Smooth muscle cell (in vitro differentiated cells): Measurements from ENCODE around the gene ZFAND2A. TPM values are rescaled to one million over a fixed set of nuclear protein-coding genes. Genes with fewer than 3 reads are reported as not detected.

ENCODE experiments used
- DNase-seq: peaks from one replicate; lab custom pipeline; 2025; ENCODE audit not compliant: unreplicated experiment; lab: John Stamatoyannopoulos, UW
- H2AFZ ChIP-seq: fragments of 200-600 bp; sonication (generic); 2 replicates; pipeline ENCODE4 v1.6.0; 2016; ENCODE audit warnings: antibody characterized with exemption, low read depth, mild to moderate bottlenecking
- H3F3A ChIP-seq: fragments of 200-600 bp; sonication (generic); 2 replicates; pipeline ENCODE4 v1.6.0; 2017; ENCODE audit warnings: antibody characterized with exemption, low read depth
- H3K27ac ChIP-seq: fragments of 200-600 bp; sonication (generic); 2 replicates; pipeline ENCODE4 v1.5.1; 2016; ENCODE audit warnings: low read depth, mild to moderate bottlenecking
- H3K27me3 ChIP-seq: fragments of 200-600 bp; sonication (generic); 2 replicates; pipeline ENCODE4 v1.6.1; 2016; ENCODE audit warnings: low read depth, mild to moderate bottlenecking
- H3K36me3 ChIP-seq: fragments of 200-600 bp; sonication (generic); 2 replicates; pipeline ENCODE4 v1.5.1; 2016; ENCODE audit warnings: low read depth
- H3K4me1 ChIP-seq: fragments of 200-600 bp; sonication (generic); 2 replicates; pipeline ENCODE4 v1.5.1; 2016; ENCODE audit warnings: low read depth
- H3K4me2 ChIP-seq: fragments of 200-600 bp; sonication (generic); 2 replicates; pipeline ENCODE4 v1.6.0; 2016; ENCODE audit warnings: mild to moderate bottlenecking
- H3K4me3 ChIP-seq: fragments of 200-600 bp; sonication (generic); 2 replicates; pipeline ENCODE4 v1.5.1; 2016; ENCODE audit warnings: mild to moderate bottlenecking
- H3K79me2 ChIP-seq: fragments of 200-600 bp; sonication (generic); 2 replicates; pipeline ENCODE4 v1.6.0; 2016; ENCODE audit warnings: low read depth, mild to moderate bottlenecking
- H3K9ac ChIP-seq: fragments of 200-600 bp; sonication (generic); 2 replicates; pipeline ENCODE4 v1.6.0; 2016; ENCODE audit warnings: low read depth
- H3K9me3 ChIP-seq: fragments of 200-600 bp; sonication (generic); replicated peaks from 2 replicates; pipeline ENCODE4 v1.5.1; 2016; ENCODE audit warnings: low read depth
- H4K20me1 ChIP-seq: fragments of 200-600 bp; sonication (generic); 2 replicates; pipeline ENCODE4 v1.6.0; 2016; ENCODE audit warnings: low read depth
- CTCF ChIP-seq: fragments of 200-600 bp; sonication (generic); IDR thresholded peaks from 2 replicates; pipeline ENCODE4 v1.5.1; 2017; ENCODE audit warnings: borderline replicate concordance, mild to moderate bottlenecking, antibody characterized with exemption; ENCODE audit not compliant: insufficient read depth, poor library complexity, severe bottlenecking
- WGBS: methylation state at CpG from one replicate; pipeline ENCODE4 v1.1.7; 2016; ENCODE audit warnings: low lambda C conversion rate; 5-methylcytosine and 5-hydroxymethylcytosine counted together
- polyA plus RNA-seq: library from polyadenylated mRNA; unstranded; fragments of >200 nt; fragmentation: Nextera tagmentation; extraction: Ambion mirVana; gene quantifications from 2 replicates; pipeline ENCODE4 v1.2.1, GENCODE V29; 2016
- total RNA-seq: library from RNA; depleted of rRNA; stranded (reverse); fragments of >200 nt; gene quantifications from 2 replicates; pipeline ENCODE4 v1.2.3, GENCODE V29; 2014

ZFAND2A gene
- total and polyA plus RNA-seq, 2 experiments from 2014 or later = 16.2 to 29.9 TPM

- no peaks in the 10 kb centered on the region for H3K27me3 ChIP-seq
- H3K79me2 ChIP-seq = peaks cover 35% of the 10 kb centered on the region
- WGBS = 90% methylated on average over 11 of the region's 11 CpGs
- H3F3A ChIP-seq = no peaks in the 10 kb centered on the region
- H2AFZ ChIP-seq = no peak overlapping the region
- H3K9me3 ChIP-seq = no peaks in the 10 kb centered on the region
- H3K4me1 ChIP-seq = peaks cover 10% of the 10 kb centered on the region
- H3K4me2 ChIP-seq = no peak overlapping the region
- DNase-seq = no peak
- peaks cover 5% of the 10 kb centered on the region for H3K36me3 ChIP-seq
- TF ChIP-seq CTCF = no peak
- no peak overlapping the region for H3K4me3 ChIP-seq
- no peak overlapping the region for H3K9ac ChIP-seq
- peaks cover 4% of the 10 kb centered on the region for H4K20me1 ChIP-seq
- H3K27ac ChIP-seq = no peak overlapping the region
Observed at GRCh38 chr7:1154172-1154739, 5.7 kb downstream of the ZFAND2A start.

- Histone ChIP-seq H3K9me3 (no peaks in the 10 kb centered on the region), H3K9ac (no peak overlapping the region), H3K27ac (no peak overlapping the region), H3K79me2 (peaks cover 17% of the 10 kb centered on the region), H3K36me3 (peaks cover 5% of the 10 kb centered on the region), H3F3A (no peaks in the 10 kb centered on the region), H3K27me3 (no peaks in the 10 kb centered on the region), H2AFZ (no peak overlapping the region), H4K20me1 (peaks cover 4% of the 10 kb centered on the region), H3K4me2 (no peak overlapping the region), H3K4me3 (no peak overlapping the region), H3K4me1 (no peaks in the 10 kb centered on the region)
- TF ChIP-seq CTCF = no peak
- no peak for DNase-seq
- WGBS = 96% methylated on average over 15 of the region's 15 CpGs
Observed at GRCh38 chr7:1152492-1152891, 7.5 kb downstream of the ZFAND2A start.

GRCh38 chr7:1151653-1152425 lies 8.2 kb downstream of the ZFAND2A start:
- Histone ChIP-seq H3K36me3 (no peaks in the 10 kb centered on the region), H3K4me2 (no peak overlapping the region), H4K20me1 (peaks cover 4% of the 10 kb centered on the region), H3K4me3 (no peak overlapping the region), H3K4me1 (no peaks in the 10 kb centered on the region), H3K9ac (no peak overlapping the region), H3K79me2 (peaks cover 11% of the 10 kb centered on the region), H3K27me3 (no peaks in the 10 kb centered on the region), H3K27ac (no peak overlapping the region), H2AFZ (no peak overlapping the region), H3K9me3 (no peaks in the 10 kb centered on the region), H3F3A (no peaks in the 10 kb centered on the region)
- WGBS = 96% methylated on average over 20 of the region's 20 CpGs
- no peak for TF ChIP-seq CTCF
- no peak for DNase-seq
